HCT116 (cell line): ENCODE data around the gene HABP2.

ENCODE experiments used
- CTCF ChIP-seq, 3 experiments: fragments of 200-600 bp in 1 of 3; sonication (generic) in 1 of 3; IDR thresholded peaks in 2 of 3; conservative IDR thresholded peaks in 1 of 3; 2 replicates each; pipeline ENCODE4 v1.5.1; 2012 to 2017; ENCODE audit warnings: low read depth in 2 of 3, low read length in 2 of 3, antibody characterized with exemption in 1 of 3, borderline replicate concordance in 1 of 3, control low read depth in 1 of 3, mild to moderate bottlenecking in 1 of 3, mixed read lengths in 1 of 3, mixed run types in 1 of 3, moderate library complexity in 1 of 3; ENCODE audit not compliant: insufficient read depth in 1 of 3
- EZH2phosphoT487 ChIP-seq: fragments of 200-600 bp; IDR thresholded peaks from 2 replicates; pipeline ENCODE4 v1.6.1; 2018; ENCODE audit warnings: antibody characterized with exemption, borderline replicate concordance
- MAX ChIP-seq: IDR thresholded peaks from 2 replicates; pipeline ENCODE4 v1.6.1; 2012
- POLR2AphosphoS5 ChIP-seq: IDR thresholded peaks from 2 replicates; pipeline ENCODE4 v1.6.1; 2011; ENCODE audit warnings: mild to moderate bottlenecking, low read depth, low read length, moderate library complexity
- SIN3A ChIP-seq: IDR thresholded peaks from 2 replicates; pipeline ENCODE4 v1.6.1; 2012; ENCODE audit warnings: low read depth

- TF ChIP-seq MAX, result no peak
- no peak for TF ChIP-seq POLR2AphosphoS5
- no peak for TF ChIP-seq EZH2phosphoT487
- TF ChIP-seq SIN3A, result no peak
- no peak for TF ChIP-seq CTCF (IDR thresholded peaks at IDR 0.05 in 2 of 3, conservative IDR thresholded peaks at IDR 0.05 in 1 of 3; ENCODE audit: borderline replicate concordance in 1 of 3, insufficient read depth in 1 of 3, low read depth in 2 of 3, low read length in 2 of 3)
These were observed 33.8 kb upstream of the HABP2 start for GRCh38 chr10:113518816-113519591.
